DOHH2 (cell line): ENCODE data around the gene BAG2.

ENCODE experiments used
- H3F3A ChIP-seq: fragments of 200-600 bp; sonication (generic), shearing (Covaris generic); 2 replicates; pipeline ENCODE4 v1.6.0; 2016; ENCODE audit warnings: antibody characterized with exemption, mild to moderate bottlenecking; ENCODE audit not compliant: control insufficient read depth, insufficient read depth
- H3K27ac ChIP-seq: fragments of 200-600 bp; sonication (generic); 2 replicates; pipeline ENCODE4 v1.5.1; 2014; ENCODE audit warnings: low read depth, mild to moderate bottlenecking, low read length, moderate library complexity
- H3K27me3 ChIP-seq: fragments of 200-600 bp; sonication (generic); 2 replicates; pipeline ENCODE4 v1.6.1; 2014; ENCODE audit warnings: mild to moderate bottlenecking, low read length, mixed read lengths; ENCODE audit not compliant: control insufficient read depth
- H3K36me3 ChIP-seq: fragments of 200-600 bp; sonication (generic); 2 replicates; pipeline ENCODE4 v1.6.1; 2014; ENCODE audit warnings: mild to moderate bottlenecking, low read length, moderate library complexity, mixed read lengths; ENCODE audit not compliant: control insufficient read depth
- H3K4me1 ChIP-seq: fragments of 200-600 bp; sonication (generic); 2 replicates; pipeline ENCODE4 v1.6.1; 2014; ENCODE audit warnings: mild to moderate bottlenecking, low read length, mixed read lengths; ENCODE audit not compliant: control insufficient read depth
- H3K4me2 ChIP-seq: fragments of 200-600 bp; sonication (generic); 2 replicates; pipeline ENCODE4 v1.6.0; 2014; ENCODE audit warnings: mild to moderate bottlenecking, low read length, moderate library complexity
- H3K4me3 ChIP-seq: fragments of 200-600 bp; sonication (generic); 2 replicates; pipeline ENCODE4 v1.5.1; 2014; ENCODE audit warnings: mild to moderate bottlenecking, low read length, mixed read lengths
- H3K79me2 ChIP-seq: fragments of 200-600 bp; sonication (generic); 2 replicates; pipeline ENCODE4 v1.6.1; 2014; ENCODE audit warnings: mild to moderate bottlenecking, low read length, mixed read lengths; ENCODE audit not compliant: control insufficient read depth
- H3K9me2 ChIP-seq: fragments of 200-600 bp; sonication (generic); replicated peaks from 2 replicates; pipeline ENCODE4 v1.6.1; 2014; ENCODE audit warnings: mild to moderate bottlenecking, low read length, mixed read lengths; ENCODE audit not compliant: control insufficient read depth
- H3K9me3 ChIP-seq: fragments of 200-600 bp; sonication (generic); 2 replicates; pipeline ENCODE4 v1.6.1; 2014; ENCODE audit warnings: antibody characterized with exemption, low read length, mixed read lengths; ENCODE audit not compliant: control insufficient read depth, insufficient read depth
- H4K20me1 ChIP-seq: fragments of 200-600 bp; sonication (generic); 2 replicates; pipeline ENCODE4 v1.6.0; 2014; ENCODE audit warnings: low read depth, mild to moderate bottlenecking, antibody characterized with exemption, low read length, moderate library complexity; ENCODE audit not compliant: control insufficient read depth, insufficient read depth
- EZH2phosphoT487 ChIP-seq: fragments of 200-600 bp; sonication (generic); IDR thresholded peaks from 2 replicates; pipeline ENCODE4 v1.6.1; 2017; ENCODE audit warnings: borderline replicate concordance, mild to moderate bottlenecking, antibody characterized with exemption, low read length, moderate library complexity, mixed read lengths
- TF ChIP-seq, protein P1 (sequence below): fragments of 200-600 bp; sonication (generic); IDR thresholded peaks from one replicate; pipeline ENCODE4 v1.5.1; 2014; ENCODE audit warnings: antibody characterized with exemption, mild to moderate bottlenecking, low read depth, low read length; ENCODE audit not compliant: poor library complexity, severe bottlenecking

Gene BAG2

DNA sequence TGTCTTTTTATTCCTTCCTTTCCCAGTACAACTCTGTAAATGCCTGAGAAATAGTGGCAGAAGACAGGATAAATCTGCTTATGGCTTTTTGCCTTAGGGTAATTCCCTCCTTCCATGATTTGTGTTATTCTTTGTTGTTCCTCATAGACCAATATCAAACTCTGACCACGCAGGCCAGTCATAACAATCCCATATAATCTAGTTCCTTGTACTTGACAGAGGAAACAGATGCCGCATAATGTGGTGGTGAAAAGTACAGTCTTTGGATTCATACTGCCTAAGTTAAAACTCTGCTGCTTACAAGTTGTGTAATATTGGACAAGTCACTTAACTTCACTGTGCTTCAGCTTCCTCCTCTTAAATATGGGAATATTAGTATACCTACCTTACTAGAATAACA, 8.2 kb upstream of the BAG2 start:
- no peaks in the 10 kb centered on the region for H3K9me3 ChIP-seq
- TF ChIP-seq EZH2phosphoT487: no peak
- TF ChIP-seq, protein P1, sequence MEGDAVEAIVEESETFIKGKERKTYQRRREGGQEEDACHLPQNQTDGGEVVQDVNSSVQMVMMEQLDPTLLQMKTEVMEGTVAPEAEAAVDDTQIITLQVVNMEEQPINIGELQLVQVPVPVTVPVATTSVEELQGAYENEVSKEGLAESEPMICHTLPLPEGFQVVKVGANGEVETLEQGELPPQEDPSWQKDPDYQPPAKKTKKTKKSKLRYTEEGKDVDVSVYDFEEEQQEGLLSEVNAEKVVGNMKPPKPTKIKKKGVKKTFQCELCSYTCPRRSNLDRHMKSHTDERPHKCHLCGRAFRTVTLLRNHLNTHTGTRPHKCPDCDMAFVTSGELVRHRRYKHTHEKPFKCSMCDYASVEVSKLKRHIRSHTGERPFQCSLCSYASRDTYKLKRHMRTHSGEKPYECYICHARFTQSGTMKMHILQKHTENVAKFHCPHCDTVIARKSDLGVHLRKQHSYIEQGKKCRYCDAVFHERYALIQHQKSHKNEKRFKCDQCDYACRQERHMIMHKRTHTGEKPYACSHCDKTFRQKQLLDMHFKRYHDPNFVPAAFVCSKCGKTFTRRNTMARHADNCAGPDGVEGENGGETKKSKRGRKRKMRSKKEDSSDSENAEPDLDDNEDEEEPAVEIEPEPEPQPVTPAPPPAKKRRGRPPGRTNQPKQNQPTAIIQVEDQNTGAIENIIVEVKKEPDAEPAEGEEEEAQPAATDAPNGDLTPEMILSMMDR: no peak
- no peak overlapping the region for H3K4me2 ChIP-seq
- no peaks in the 10 kb centered on the region for H3K79me2 ChIP-seq
- H3K9me2 ChIP-seq: no peaks in the 10 kb centered on the region
- no peak overlapping the region for H3K4me3 ChIP-seq
- H3K36me3 ChIP-seq: peaks cover 19% of the 10 kb centered on the region
- H4K20me1 ChIP-seq: no peaks in the 10 kb centered on the region
- peaks cover 4% of the 10 kb centered on the region for H3F3A ChIP-seq
- no peak overlapping the region for H3K27ac ChIP-seq
- no peaks in the 10 kb centered on the region for H3K27me3 ChIP-seq
- H3K4me1 ChIP-seq: no peaks in the 10 kb centered on the region

DNA sequence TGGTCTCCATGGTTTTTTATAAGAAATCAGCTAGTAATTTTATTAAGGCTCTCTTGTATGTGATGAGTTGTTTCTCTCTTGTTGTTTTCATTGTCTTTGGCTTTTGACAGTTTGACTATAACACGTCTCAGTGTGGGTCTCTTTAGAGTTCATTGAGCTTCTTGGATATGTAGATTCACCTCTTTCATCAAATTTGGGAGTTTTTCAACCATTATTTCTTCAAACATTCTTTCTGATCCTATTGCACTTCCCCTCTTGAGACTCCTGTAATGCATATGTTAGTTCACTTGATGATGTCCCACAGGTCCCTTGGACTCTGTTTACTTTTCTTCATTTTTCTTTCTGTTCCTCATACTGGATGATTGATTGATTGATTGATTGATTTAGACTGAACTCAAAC, 7.0 kb upstream of the BAG2 start:
- Histone ChIP-seq H4K20me1 (no peaks in the 10 kb centered on the region), H3K36me3 (peaks cover 19% of the 10 kb centered on the region), H3K27me3 (no peaks in the 10 kb centered on the region), H3K27ac (no peak overlapping the region), H3K79me2 (no peaks in the 10 kb centered on the region), H3K4me2 (no peak overlapping the region), H3K4me3 (no peak overlapping the region), H3K4me1 (no peaks in the 10 kb centered on the region), H3K9me2 (no peaks in the 10 kb centered on the region), H3K9me3 (no peaks in the 10 kb centered on the region), H3F3A (peaks cover 10% of the 10 kb centered on the region)
- no peak for TF ChIP-seq EZH2phosphoT487
- TF ChIP-seq, protein P1: no peak

DNA sequence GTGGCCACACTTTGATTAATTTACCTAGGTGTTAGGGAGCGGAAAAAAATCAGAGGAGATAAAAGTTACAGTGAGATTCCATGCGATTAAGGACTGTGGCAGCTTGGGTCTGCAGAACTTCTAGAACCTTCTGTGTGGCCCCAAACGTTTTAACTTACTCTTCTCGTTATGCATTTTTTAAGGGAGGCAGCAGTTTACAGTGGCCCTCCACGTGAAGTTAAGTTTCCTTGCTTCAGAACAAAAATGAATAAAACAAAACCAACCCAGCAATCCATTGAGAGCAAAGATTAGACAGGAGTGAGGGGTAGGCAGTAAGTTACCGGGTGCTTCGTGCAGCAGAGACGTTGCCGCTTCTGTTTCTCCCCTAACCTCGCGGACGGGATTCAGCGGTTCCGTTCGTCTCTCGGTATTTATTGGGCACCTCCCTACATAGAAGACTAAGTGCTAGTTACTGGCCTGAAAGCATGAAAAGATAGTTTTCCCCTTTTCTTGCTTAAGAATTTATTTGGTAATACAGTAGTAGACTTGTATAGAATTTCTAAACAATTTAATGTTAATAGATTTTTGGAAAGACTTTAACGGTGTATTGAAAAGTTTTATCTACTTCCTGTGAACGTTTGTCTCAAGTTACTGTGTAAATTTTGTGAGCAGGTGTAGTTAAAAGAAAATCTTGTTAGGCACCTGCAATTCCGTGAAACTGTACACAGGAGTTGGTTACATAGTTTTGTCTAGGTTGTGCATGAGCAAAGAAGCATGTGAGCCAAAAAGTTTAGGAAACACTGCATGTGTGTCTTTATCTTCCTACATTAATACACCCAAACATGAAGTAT, 1.1 kb downstream of the BAG2 start:
- no peaks in the 10 kb centered on the region for H3K9me2 ChIP-seq

More for the DNA sequence above, 1.1 kb downstream of the BAG2 start:
- no peaks in the 10 kb centered on the region for H3K9me3 ChIP-seq
- peak overlapping the region; percentile 82 for H3K4me3 ChIP-seq
- H3K27me3 ChIP-seq: no peaks in the 10 kb centered on the region
- H4K20me1 ChIP-seq: no peaks in the 10 kb centered on the region
- H3K79me2 ChIP-seq: peaks cover 58% of the 10 kb centered on the region
- H3K27ac ChIP-seq: peak overlapping the region; percentile 74
- peaks cover 24% of the 10 kb centered on the region for H3K4me1 ChIP-seq
- no peak for TF ChIP-seq EZH2phosphoT487
- TF ChIP-seq, protein P1: no peak
- peaks cover 12% of the 10 kb centered on the region for H3F3A ChIP-seq
- peaks cover 44% of the 10 kb centered on the region for H3K36me3 ChIP-seq
- H3K4me2 ChIP-seq: peak overlapping the region; percentile 84
